IMR-90 (cell line): Measurements from ENCODE around the gene ZNF48. TPM values are rescaled to one million over a fixed set of nuclear protein-coding genes. Genes with fewer than 3 reads are reported as not detected.

Experiments
- ATAC-seq: fragments of 200-7000 bp; cut with Tn5 transposase; 2 replicates; pipeline ENCODE4 v1.9.1; 2020; ENCODE audit warnings: low read depth, mild to moderate bottlenecking, moderate library complexity
- BruUV-seq: library from RNA; stranded (reverse); fragments of 400-500 nt; replicated peaks from 2 replicates; lab custom pipeline; 2021; lab: Mats Ljungman, UMichigan
- CTCF ChIA-PET: fragments of 300-600 bp; formaldehyde crosslinking; extraction: SDS; loops from one replicate; lab custom pipeline; 2021; ENCODE audit warnings: antibody characterized with exemption; lab: Yijun Ruan, JAX
- POLR2A ChIA-PET: fragments of 300-600 bp; sonication (Branson Sonifier 250); formaldehyde crosslinking; loops from one replicate; lab custom pipeline; 2022; ENCODE audit warnings: antibody characterized with exemption; ENCODE audit not compliant: unreplicated experiment; lab: Charles Lee
- DNase-seq: peaks from one replicate; pipeline ENCODE4 v3.0.0; 2013
- H2AFZ ChIP-seq: replicated peaks from 2 replicates; pipeline ENCODE3; 2013; ENCODE audit warnings: low read length, mild to moderate bottlenecking; ENCODE audit not compliant: poor library complexity
- H2AK5ac ChIP-seq: 2 replicates; pipeline ENCODE4 v1.6.1; 2013; ENCODE audit warnings: low read depth, low read length, inconsistent platforms
- H2AK9ac ChIP-seq: replicated peaks from 2 replicates; pipeline ENCODE3; 2013; ENCODE audit warnings: mild to moderate bottlenecking, low read depth, low read length, moderate library complexity; ENCODE audit not compliant: poor library complexity
- H2BK120ac ChIP-seq: 2 replicates; pipeline ENCODE4 v1.6.1; 2013; ENCODE audit warnings: low read depth, low read length, inconsistent platforms
- H2BK15ac ChIP-seq: 3 replicates; pipeline ENCODE4 v1.6.1; 2013; ENCODE audit warnings: low read depth, low read length, inconsistent platforms
- H2BK20ac ChIP-seq: 2 replicates; pipeline ENCODE4 v1.6.1; 2013; ENCODE audit warnings: low read depth, mild to moderate bottlenecking, inconsistent platforms, low read length, moderate library complexity
- H2BK5ac ChIP-seq: 2 replicates; pipeline ENCODE4 v1.6.1; 2013; ENCODE audit warnings: mild to moderate bottlenecking, low read depth, low read length, inconsistent platforms; ENCODE audit not compliant: poor library complexity, severe bottlenecking
- H3K14ac ChIP-seq: replicated peaks from 2 replicates; pipeline ENCODE4 v1.6.1; 2013; ENCODE audit warnings: low read depth, low read length, inconsistent platforms
- H3K18ac ChIP-seq: 2 replicates; pipeline ENCODE4 v1.6.1; 2013; ENCODE audit warnings: low read depth, low read length, control low read depth
- H3K23ac ChIP-seq: 2 replicates; pipeline ENCODE4 v1.6.1; 2013; ENCODE audit warnings: low read depth, low read length, inconsistent platforms
- H3K27ac ChIP-seq: 2 replicates; pipeline ENCODE4 v1.5.1; 2013; ENCODE audit warnings: mild to moderate bottlenecking, control low read depth, low read length; ENCODE audit not compliant: insufficient read depth
- H3K27me3 ChIP-seq: 2 replicates; pipeline ENCODE4 v1.6.1; 2013; ENCODE audit warnings: low read length; ENCODE audit not compliant: control insufficient read depth, insufficient read depth
- H3K36me3 ChIP-seq: 2 replicates; pipeline ENCODE4 v1.6.1; 2013; ENCODE audit warnings: low read length, mixed read lengths; ENCODE audit not compliant: control insufficient read depth, insufficient read depth
- H3K4ac ChIP-seq: 2 replicates; pipeline ENCODE4 v1.6.1; 2013; ENCODE audit warnings: low read depth, low read length, inconsistent platforms
- H3K4me1 ChIP-seq: 2 replicates; pipeline ENCODE4 v1.6.1; 2013; ENCODE audit warnings: low read length, mixed read lengths; ENCODE audit not compliant: control insufficient read depth, insufficient read depth
- H3K4me2 ChIP-seq: 2 replicates; pipeline ENCODE4 v1.6.1; 2013; ENCODE audit warnings: low read depth, mild to moderate bottlenecking, control low read depth, low read length, moderate library complexity
- H3K4me3 ChIP-seq: 2 replicates; pipeline ENCODE4 v1.5.1; 2013; ENCODE audit warnings: low read depth, mild to moderate bottlenecking, control low read depth, low read length, moderate library complexity; ENCODE audit not compliant: insufficient read depth
- H3K56ac ChIP-seq: 2 replicates; pipeline ENCODE4 v1.6.1; 2013; ENCODE audit warnings: low read length, inconsistent platforms; ENCODE audit not compliant: insufficient read depth; ENCODE audit errors: extremely low read depth
- H3K79me1 ChIP-seq, 2 experiments: 2 replicates each; pipeline ENCODE4 v1.6.1; 2013; ENCODE audit warnings: low read length in 2 of 2, inconsistent platforms in 1 of 2, low read depth in 1 of 2
- H3K9ac ChIP-seq: 2 replicates; pipeline ENCODE4 v1.6.1; 2013; ENCODE audit warnings: low read depth, low read length, control low read depth
- H3K9me1 ChIP-seq: 2 replicates; pipeline ENCODE4 v1.6.1; 2013; ENCODE audit warnings: low read length, inconsistent platforms; ENCODE audit not compliant: insufficient read depth
- H3K9me3 ChIP-seq: 2 replicates; pipeline ENCODE4 v1.6.1; 2013; ENCODE audit warnings: low read length; ENCODE audit not compliant: control insufficient read depth, insufficient read depth
- H4K20me1 ChIP-seq: 2 replicates; pipeline ENCODE4 v1.6.1; 2013; ENCODE audit warnings: low read length, inconsistent platforms; ENCODE audit not compliant: insufficient read depth
- H4K5ac ChIP-seq: 2 replicates; pipeline ENCODE4 v1.6.1; 2013; ENCODE audit warnings: mild to moderate bottlenecking, low read depth, low read length, control low read depth
- H4K8ac ChIP-seq, 2 experiments: 2 replicates each; pipeline ENCODE4 v1.6.1; 2013; ENCODE audit warnings: low read depth in 2 of 2, low read length in 2 of 2, control low read depth in 1 of 2, inconsistent platforms in 1 of 2
- H4K91ac ChIP-seq: 2 replicates; pipeline ENCODE4 v1.6.1; 2013; ENCODE audit warnings: low read depth, low read length, inconsistent platforms; ENCODE audit not compliant: insufficient read depth
- BHLHE40 ChIP-seq: fragments of 150-350 bp; IDR thresholded peaks from 2 replicates; pipeline ENCODE4 v1.6.1; 2016; ENCODE audit warnings: mild to moderate bottlenecking, low read depth, low read length
- CEBPB ChIP-seq: IDR thresholded peaks from 2 replicates; pipeline ENCODE4 v1.6.1; 2012; ENCODE audit warnings: low read depth, low read length, improper control_type of control experiment
- CHD1 ChIP-seq: IDR thresholded peaks from 2 replicates; pipeline ENCODE4 v1.6.1; 2012; ENCODE audit warnings: low read depth, low read length, improper control_type of control experiment
- ELK1 ChIP-seq: fragments of 150-350 bp; IDR thresholded peaks from 2 replicates; pipeline ENCODE4 v1.6.1; 2016; ENCODE audit warnings: low read depth, mild to moderate bottlenecking, low read length, moderate library complexity, borderline replicate concordance
- FOS ChIP-seq: fragments of 150-350 bp; IDR thresholded peaks from 2 replicates; pipeline ENCODE4 v1.6.1; 2016; ENCODE audit warnings: low read depth, low read length
- MAFK ChIP-seq: IDR thresholded peaks from 2 replicates; pipeline ENCODE4 v1.6.1; 2012; ENCODE audit warnings: low read depth, low read length, improper control_type of control experiment
- MAZ ChIP-seq: IDR thresholded peaks from 2 replicates; pipeline ENCODE4 v1.6.1; 2012; ENCODE audit warnings: low read depth, mild to moderate bottlenecking, low read length, improper control_type of control experiment, moderate library complexity, borderline replicate concordance
- MXI1 ChIP-seq: IDR thresholded peaks from 2 replicates; pipeline ENCODE4 v1.6.1; 2012; ENCODE audit warnings: low read depth, mild to moderate bottlenecking, low read length, moderate library complexity, borderline replicate concordance
- NFE2L2 ChIP-seq: fragments of 150-350 bp; IDR thresholded peaks from 2 replicates; pipeline ENCODE4 v1.6.1; 2016; ENCODE audit warnings: low read depth, mild to moderate bottlenecking, low read length
- POLR2A ChIP-seq: IDR thresholded peaks from 2 replicates; pipeline ENCODE4 v1.6.1; 2012; ENCODE audit warnings: mild to moderate bottlenecking, low read depth, low read length
- RAD21 ChIP-seq: IDR thresholded peaks from 2 replicates; pipeline ENCODE4 v1.6.1; 2012; ENCODE audit warnings: low read length, improper control_type of control experiment
- RCOR1 ChIP-seq: IDR thresholded peaks from 2 replicates; pipeline ENCODE4 v1.6.1; 2012; ENCODE audit warnings: mild to moderate bottlenecking, low read length, improper control_type of control experiment; ENCODE audit not compliant: insufficient replicate concordance
- RFX5 ChIP-seq: IDR thresholded peaks from 2 replicates; pipeline ENCODE4 v1.8.0; 2012; ENCODE audit warnings: low read depth, mild to moderate bottlenecking, low read length, moderate library complexity
- WGBS, 2 experiments: methylation state at CpG; one replicate each; pipeline versions ENCODE4 v1.1.5 to v1.1.7; 2013; ENCODE audit warnings: missing lambda C conversion rate in 2 of 2; ENCODE audit not compliant: insufficient read length in 1 of 2; ENCODE audit errors: extremely low coverage in 2 of 2; 5-methylcytosine and 5-hydroxymethylcytosine counted together
- dilution Hi-C: fragments of 300-500 bp; cut with HindIII; formaldehyde crosslinking; loops from one replicate; pipeline ENCODE4 v1.14.3; 2018; ENCODE audit warnings: low sequenced_read_pairs; ENCODE audit not compliant: unreplicated experiment
- in situ Hi-C: fragments of 300-500 bp; cut with MboI; formaldehyde crosslinking; loops from 3 replicates; pipeline ENCODE4 v1.14.3; 2019; ENCODE audit warnings: low sequenced_read_pairs, inconsistent platforms, mixed read lengths
- intact Hi-C: fragments of 100-400 bp; cut with micrococcal nuclease; formaldehyde crosslinking; loops from 2 replicates; pipeline ENCODE4 v1.10.0; 2022
- polyA plus RNA-seq, 3 experiments: library from polyadenylated mRNA; depleted of rRNA; stranded (reverse); fragments of >200 nt; gene quantifications; 2 replicates each; pipeline ENCODE4 v1.2.3, GENCODE V29; 2012; ENCODE audit warnings: low replicate concordance in 1 of 3
- total RNA-seq: library from RNA; depleted of rRNA; stranded (reverse); fragments of >200 nt; gene quantifications from 2 replicates; pipeline ENCODE4 v1.2.3, GENCODE V29; 2012

ZNF48 gene
- total and polyA plus RNA-seq, 2 of the 4 experiments (the other 2 are of a cell fraction), result 5.8 to 6.6 TPM

GRCh38 chr16:30381291-30382041 is 13.8 kb upstream of the ZNF48 start:
- H3K79me1 ChIP-seq, result peaks cover 5 to 27% of the 10 kb centered on the region in 2 experiments
- no peak overlapping the region for H3K56ac ChIP-seq
- H3K9me3 ChIP-seq, result no peaks in the 10 kb centered on the region
- H2BK15ac ChIP-seq, result no peak overlapping the region
- no peak overlapping the region for H3K4me2 ChIP-seq
- no peak overlapping the region for H2AK5ac ChIP-seq
- H4K91ac ChIP-seq, result no peak overlapping the region
- H3K9ac ChIP-seq, result no peak overlapping the region
- H3K23ac ChIP-seq, result no peak overlapping the region
- peaks cover 10% of the 10 kb centered on the region for H4K20me1 ChIP-seq
- no TSS peak for BruUV-seq
- H2AFZ ChIP-seq, result peak overlapping the region; percentile 58
- H3K4ac ChIP-seq, result no peak overlapping the region
- ChIA-PET POLR2A (no interaction called here), CTCF (no interaction called here)
- H3K27me3 ChIP-seq, result no peaks in the 10 kb centered on the region
- H3K27ac ChIP-seq, result no peak overlapping the region
- no peak overlapping the region for H2BK5ac ChIP-seq
- in situ Hi-C loops, result no loop called here
- intact Hi-C loops, result no loop called here
- H2AK9ac ChIP-seq, result no peak overlapping the region
- H3K4me1 ChIP-seq, result peaks cover 7% of the 10 kb centered on the region
- no peak overlapping the region for H3K4me3 ChIP-seq
- no peaks in the 10 kb centered on the region for H3K36me3 ChIP-seq
- no peak overlapping the region for H3K14ac ChIP-seq
- no peak overlapping the region for H3K18ac ChIP-seq
- H2BK20ac ChIP-seq, result no peak overlapping the region
- H2BK120ac ChIP-seq, result no peak overlapping the region
- no CpG with 5 or more reads among the region's 13 CpGs for whole genome bisulfite sequencing, 2 experiments
- DNase-seq (no peak), ATAC-seq (no peak)
- dilution Hi-C loops, result no loop called here
- no peak for TF ChIP-seq BHLHE40
- no peak for TF ChIP-seq FOS
- no peak for TF ChIP-seq CHD1
- no peak for TF ChIP-seq RFX5
- TF ChIP-seq POLR2A, result no peak
- no peak for TF ChIP-seq MAFK
- no peak for TF ChIP-seq MAZ
- no peak for TF ChIP-seq ELK1
- no peak for TF ChIP-seq RAD21
- no peak for TF ChIP-seq NFE2L2
- no peak for TF ChIP-seq CEBPB
- no peak for TF ChIP-seq MXI1
- no peak for TF ChIP-seq RCOR1
- H3K9me1 ChIP-seq, result peaks cover 13% of the 10 kb centered on the region
- no peak overlapping the region for H4K5ac ChIP-seq
- H4K8ac ChIP-seq, result no peak overlapping the region
